Astrocyte (in vitro differentiated cells and primary cell): ENCODE results near the gene SPACA4.

Experiments used
- EZH2 ChIP-seq: IDR thresholded peaks from 2 replicates; pipeline ENCODE4 v1.6.1; 2012; ENCODE audit warnings: mild to moderate bottlenecking, low read length, inconsistent platforms; ENCODE audit not compliant: insufficient read depth
- TF ChIP-seq, protein P1 (sequence below): IDR thresholded peaks from 2 replicates; pipeline ENCODE4 v1.5.1; 2011; ENCODE audit warnings: low read depth, mild to moderate bottlenecking, inconsistent platforms, low read length, moderate library complexity; ENCODE audit not compliant: insufficient read depth

DNA sequence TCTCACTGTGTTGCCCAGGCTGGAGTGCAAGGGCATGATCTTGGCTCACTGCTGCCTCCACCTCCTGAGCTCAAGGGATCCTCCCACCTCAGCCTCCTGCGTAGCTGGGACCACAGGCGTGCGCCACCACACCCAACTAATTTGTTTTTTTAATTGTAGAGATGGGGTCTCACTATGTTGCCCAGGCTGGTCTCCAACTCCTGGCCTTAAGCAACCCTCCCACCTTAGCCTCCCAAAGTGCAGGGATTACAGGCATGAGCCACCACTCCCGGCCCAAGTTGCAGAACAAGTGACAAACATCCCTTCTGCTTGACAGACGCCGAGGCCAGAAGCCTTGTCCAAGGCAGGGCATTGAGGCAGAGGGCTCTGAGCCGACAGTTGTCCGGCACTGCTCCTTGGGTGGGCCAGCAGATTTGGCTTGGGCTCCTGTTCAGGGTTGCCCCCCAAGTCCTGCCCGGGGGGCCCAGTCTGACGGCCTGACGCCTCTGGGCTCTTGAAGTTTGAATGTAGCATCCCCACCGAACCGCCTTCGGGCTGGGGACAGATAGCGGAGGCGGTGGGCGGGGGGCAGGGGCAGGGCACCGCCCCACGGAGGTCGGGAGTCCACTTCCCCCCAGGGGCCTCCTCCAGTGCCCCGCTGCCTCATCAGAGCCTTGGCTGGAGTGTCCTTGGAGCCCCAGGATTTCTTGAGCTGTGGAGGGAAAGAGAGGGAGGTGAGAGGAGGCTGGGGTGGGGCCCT lies 5.7 kb upstream of the SPACA4 start:
- TF ChIP-seq, protein P1, sequence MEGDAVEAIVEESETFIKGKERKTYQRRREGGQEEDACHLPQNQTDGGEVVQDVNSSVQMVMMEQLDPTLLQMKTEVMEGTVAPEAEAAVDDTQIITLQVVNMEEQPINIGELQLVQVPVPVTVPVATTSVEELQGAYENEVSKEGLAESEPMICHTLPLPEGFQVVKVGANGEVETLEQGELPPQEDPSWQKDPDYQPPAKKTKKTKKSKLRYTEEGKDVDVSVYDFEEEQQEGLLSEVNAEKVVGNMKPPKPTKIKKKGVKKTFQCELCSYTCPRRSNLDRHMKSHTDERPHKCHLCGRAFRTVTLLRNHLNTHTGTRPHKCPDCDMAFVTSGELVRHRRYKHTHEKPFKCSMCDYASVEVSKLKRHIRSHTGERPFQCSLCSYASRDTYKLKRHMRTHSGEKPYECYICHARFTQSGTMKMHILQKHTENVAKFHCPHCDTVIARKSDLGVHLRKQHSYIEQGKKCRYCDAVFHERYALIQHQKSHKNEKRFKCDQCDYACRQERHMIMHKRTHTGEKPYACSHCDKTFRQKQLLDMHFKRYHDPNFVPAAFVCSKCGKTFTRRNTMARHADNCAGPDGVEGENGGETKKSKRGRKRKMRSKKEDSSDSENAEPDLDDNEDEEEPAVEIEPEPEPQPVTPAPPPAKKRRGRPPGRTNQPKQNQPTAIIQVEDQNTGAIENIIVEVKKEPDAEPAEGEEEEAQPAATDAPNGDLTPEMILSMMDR: no peak
- TF ChIP-seq EZH2: no peak
